A549 (cell line): ENCODE results near the gene ISCU.

ENCODE experiments used
- CTCF ChIP-seq: fragments of >200 bp; sonication (Bioruptor Twin); formaldehyde crosslinking; IDR thresholded peaks from 3 replicates; pipeline ENCODE4 v1.5.1; 2016
- JUNB ChIP-seq: fragments of >200 bp; sonication (Bioruptor Twin); formaldehyde crosslinking; IDR thresholded peaks from 2 replicates; pipeline ENCODE4 v1.6.1; 2016
- KDM5A ChIP-seq: fragments of 200-600 bp; sonication (generic); IDR thresholded peaks from 2 replicates; pipeline ENCODE4 v1.6.1; 2016; ENCODE audit warnings: antibody characterized with exemption, mild to moderate bottlenecking
- POLR2A ChIP-seq: IDR thresholded peaks from 2 replicates; pipeline ENCODE4 v1.6.1; 2012; ENCODE audit warnings: mild to moderate bottlenecking, low read length
- POLR2AphosphoS2 ChIP-seq: conservative IDR thresholded peaks from 2 replicates; pipeline ENCODE4 v1.6.1; 2012; ENCODE audit warnings: low read length, improper control_type of control experiment, inconsistent platforms
- RFX5 ChIP-seq: fragments of 450-650 bp; IDR thresholded peaks from 2 replicates; pipeline ENCODE4 v1.7.1; 2014; ENCODE audit warnings: antibody characterized with exemption, mild to moderate bottlenecking, moderate library complexity
- RNF2 ChIP-seq: fragments of 200-600 bp; sonication (generic); IDR thresholded peaks from 2 replicates; pipeline ENCODE4 v1.6.1; 2016; ENCODE audit warnings: low read depth, mild to moderate bottlenecking, antibody characterized with exemption, moderate library complexity, borderline replicate concordance
- ZNF302 ChIP-seq: fragments of 250-450 bp; sonication (Bioruptor Pico); IDR thresholded peaks from 2 replicates; pipeline ENCODE4 v1.9.0; 2021; ENCODE audit warnings: inconsistent platforms, mild to moderate bottlenecking, moderate library complexity
- ZSCAN20 ChIP-seq: fragments of 250-450 bp; sonication (Bioruptor Pico); IDR thresholded peaks from 2 replicates; pipeline ENCODE4 v1.8.0; 2022; ENCODE audit warnings: mild to moderate bottlenecking, moderate library complexity

GRCh38 chr12:108587826-108588225 lies 25.4 kb downstream of the ISCU start:
- no peak for TF ChIP-seq POLR2AphosphoS2
- TF ChIP-seq CTCF: no peak
- no peak for TF ChIP-seq ZSCAN20
- no peak for TF ChIP-seq RNF2
- TF ChIP-seq RFX5: no peak
- TF ChIP-seq POLR2A: no peak
- no peak for TF ChIP-seq JUNB
- TF ChIP-seq ZNF302 (CRISPR knock-in tag): no peak
- no peak for TF ChIP-seq KDM5A
